ENCODE measurements around the gene GJC2.

DNA sequence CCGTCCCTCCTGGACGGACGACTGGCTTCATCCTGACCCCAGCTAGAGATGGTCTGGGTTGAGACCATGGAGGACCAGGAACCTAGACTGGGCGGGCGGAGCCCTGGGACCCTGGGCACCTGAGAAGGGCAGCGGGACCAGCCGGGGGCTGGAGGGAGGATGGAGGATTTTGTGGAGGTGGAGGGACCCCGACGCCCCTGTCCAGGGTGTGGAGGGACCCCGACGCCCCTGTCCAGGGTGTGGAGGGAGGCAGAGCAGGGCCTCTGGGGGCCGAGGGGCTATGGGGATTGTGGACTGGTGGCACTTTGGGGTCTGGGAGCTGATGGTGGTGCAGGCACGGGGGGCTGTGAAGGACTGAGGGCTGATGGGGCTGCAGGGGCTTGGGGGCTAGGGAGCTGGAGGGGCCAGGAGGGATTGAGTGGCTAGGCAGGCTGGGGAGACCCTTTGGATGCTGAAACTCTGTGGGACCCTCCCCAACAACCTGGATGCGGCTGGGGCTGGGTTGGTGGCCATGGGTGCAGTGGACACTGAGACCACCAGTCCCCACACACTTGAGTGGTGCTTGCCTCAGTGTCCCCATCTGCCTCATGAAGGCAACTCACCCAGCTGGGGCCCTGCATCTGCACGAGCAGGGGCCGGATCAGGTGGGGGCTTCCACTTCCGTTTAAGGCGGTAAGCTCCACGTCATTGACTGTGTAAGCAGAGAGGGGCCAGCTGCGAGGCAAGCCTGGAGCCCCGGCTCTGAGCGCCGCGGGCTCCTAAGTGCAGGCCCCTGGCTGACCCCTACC, 7.4 kb downstream of the GJC2 start:
- TF ChIP-seq, protein P1, sequence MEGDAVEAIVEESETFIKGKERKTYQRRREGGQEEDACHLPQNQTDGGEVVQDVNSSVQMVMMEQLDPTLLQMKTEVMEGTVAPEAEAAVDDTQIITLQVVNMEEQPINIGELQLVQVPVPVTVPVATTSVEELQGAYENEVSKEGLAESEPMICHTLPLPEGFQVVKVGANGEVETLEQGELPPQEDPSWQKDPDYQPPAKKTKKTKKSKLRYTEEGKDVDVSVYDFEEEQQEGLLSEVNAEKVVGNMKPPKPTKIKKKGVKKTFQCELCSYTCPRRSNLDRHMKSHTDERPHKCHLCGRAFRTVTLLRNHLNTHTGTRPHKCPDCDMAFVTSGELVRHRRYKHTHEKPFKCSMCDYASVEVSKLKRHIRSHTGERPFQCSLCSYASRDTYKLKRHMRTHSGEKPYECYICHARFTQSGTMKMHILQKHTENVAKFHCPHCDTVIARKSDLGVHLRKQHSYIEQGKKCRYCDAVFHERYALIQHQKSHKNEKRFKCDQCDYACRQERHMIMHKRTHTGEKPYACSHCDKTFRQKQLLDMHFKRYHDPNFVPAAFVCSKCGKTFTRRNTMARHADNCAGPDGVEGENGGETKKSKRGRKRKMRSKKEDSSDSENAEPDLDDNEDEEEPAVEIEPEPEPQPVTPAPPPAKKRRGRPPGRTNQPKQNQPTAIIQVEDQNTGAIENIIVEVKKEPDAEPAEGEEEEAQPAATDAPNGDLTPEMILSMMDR (IDR thresholded peaks at IDR 0.05) = no peak
- no peak for TF ChIP-seq POLR2A (IDR thresholded peaks at IDR 0.05)

All from tibial nerve (tissue), 3 donors.